ENCODE results near the gene NOP10.

NOP10 gene

DNA sequence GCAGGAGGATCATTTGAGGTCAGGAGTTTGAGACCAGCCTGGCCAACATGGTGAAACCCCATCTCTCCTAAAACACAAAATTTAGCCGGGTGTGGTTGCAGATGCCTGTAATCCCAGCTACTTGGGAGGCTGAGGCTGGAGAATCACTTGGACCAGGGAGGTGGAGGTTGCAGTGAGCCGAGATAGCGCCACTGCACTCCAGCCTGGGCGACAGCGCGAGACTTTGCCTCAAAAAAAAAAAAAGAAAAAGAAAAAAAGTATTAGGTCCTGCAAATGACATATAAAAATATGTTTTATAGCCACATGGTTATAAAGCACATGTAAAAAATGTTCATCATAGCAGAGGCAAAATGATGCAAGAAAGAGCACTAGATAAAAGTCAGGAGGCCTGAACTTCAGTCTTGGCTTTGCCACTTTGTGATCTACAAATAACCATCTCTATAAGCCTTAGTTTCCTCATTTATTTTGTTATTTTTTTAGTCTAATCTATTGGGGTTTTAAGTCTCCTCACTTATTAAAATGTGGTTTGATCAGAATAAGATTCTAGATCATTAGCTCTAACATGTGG lies 10.3 kb downstream of the NOP10 start:
- H2AFZ ChIP-seq (ENCODE audit: low read depth), result no peak overlapping the region
- no peaks in the 10 kb centered on the region for H3K27me3 ChIP-seq (ENCODE audit: insufficient read depth, low read depth)
- peaks cover 5% of the 10 kb centered on the region for H3K4me1 ChIP-seq (ENCODE audit: low read depth, poor library complexity, severe bottlenecking)
- no peaks in the 10 kb centered on the region for H4K20me1 ChIP-seq (ENCODE audit: insufficient read depth)
- no peak overlapping the region for H3K4me3 ChIP-seq (IDR thresholded peaks at IDR 0.05; ENCODE audit: insufficient read depth, low read depth, low read length)
- no peak overlapping the region for H3K27ac ChIP-seq
- H3K36me3 ChIP-seq (ENCODE audit: insufficient read depth), result no peaks in the 10 kb centered on the region
- no peak overlapping the region for H3K9ac ChIP-seq
- no peaks in the 10 kb centered on the region for H3K79me2 ChIP-seq (ENCODE audit: insufficient read depth, low read depth)
- no peak overlapping the region for H3K4me2 ChIP-seq
- TF ChIP-seq CTCF (conservative IDR thresholded peaks at IDR 0.05; ENCODE audit: low read depth, low read length), result no peak

- Histone ChIP-seq H3K79me2 (ENCODE audit: insufficient read depth, low read depth) (no peaks in the 10 kb centered on the region), H3K27me3 (ENCODE audit: insufficient read depth, low read depth) (no peaks in the 10 kb centered on the region), H3K36me3 (ENCODE audit: insufficient read depth) (no peaks in the 10 kb centered on the region), H3K27ac (no peak overlapping the region), H3K9ac (no peak overlapping the region), H3K4me1 (ENCODE audit: low read depth, poor library complexity, severe bottlenecking) (peaks cover 3% of the 10 kb centered on the region), H3K4me3 (IDR thresholded peaks at IDR 0.05; ENCODE audit: insufficient read depth, low read depth, low read length) (no peak overlapping the region), H2AFZ (ENCODE audit: low read depth) (no peak overlapping the region), H4K20me1 (ENCODE audit: insufficient read depth) (no peaks in the 10 kb centered on the region), H3K4me2 (no peak overlapping the region)
- TF ChIP-seq CTCF (conservative IDR thresholded peaks at IDR 0.05; ENCODE audit: low read depth, low read length), result no peak
Observed at GRCh38 chr15:34331809-34332208, 11.1 kb downstream of the NOP10 start.

- TF ChIP-seq CTCF (conservative IDR thresholded peaks at IDR 0.05; ENCODE audit: low read depth, low read length), result no peak
- Histone ChIP-seq H3K27me3 (ENCODE audit: insufficient read depth, low read depth) (no peaks in the 10 kb centered on the region), H3K27ac (no peak overlapping the region), H3K36me3 (ENCODE audit: insufficient read depth) (no peaks in the 10 kb centered on the region), H3K4me3 (IDR thresholded peaks at IDR 0.05; ENCODE audit: insufficient read depth, low read depth, low read length) (no peak overlapping the region), H3K79me2 (ENCODE audit: insufficient read depth, low read depth) (no peaks in the 10 kb centered on the region), H3K4me2 (no peak overlapping the region), H4K20me1 (ENCODE audit: insufficient read depth) (no peaks in the 10 kb centered on the region), H2AFZ (ENCODE audit: low read depth) (no peak overlapping the region), H3K9ac (no peak overlapping the region), H3K4me1 (ENCODE audit: low read depth, poor library complexity, severe bottlenecking) (no peaks in the 10 kb centered on the region)
Observed at GRCh38 chr15:34330279-34330678, 12.7 kb downstream of the NOP10 start.

- Histone ChIP-seq H3K27ac (no peak overlapping the region), H3K9ac (no peak overlapping the region), H3K27me3 (ENCODE audit: insufficient read depth, low read depth) (no peaks in the 10 kb centered on the region), H2AFZ (ENCODE audit: low read depth) (no peak overlapping the region), H3K79me2 (ENCODE audit: insufficient read depth, low read depth) (no peaks in the 10 kb centered on the region), H3K4me1 (ENCODE audit: low read depth, poor library complexity, severe bottlenecking) (no peaks in the 10 kb centered on the region), H4K20me1 (ENCODE audit: insufficient read depth) (no peaks in the 10 kb centered on the region), H3K36me3 (ENCODE audit: insufficient read depth) (no peaks in the 10 kb centered on the region), H3K4me3 (IDR thresholded peaks at IDR 0.05; ENCODE audit: insufficient read depth, low read depth, low read length) (no peak overlapping the region), H3K4me2 (no peak overlapping the region)
- no peak for TF ChIP-seq CTCF (conservative IDR thresholded peaks at IDR 0.05; ENCODE audit: low read depth, low read length)
Observed at GRCh38 chr15:34329006-34329405, 13.9 kb downstream of the NOP10 start.
